Astrocyte of the hippocampus (primary cell): Measurements from ENCODE around the gene RNU6-9.
"Not testable (repeated sequence)": the region's sequence is repeated elsewhere in the genome, so short reads cannot be mapped to it uniquely, and the experiment has no call there.

ENCODE experiments used
- DNase-seq: peaks from one replicate; pipeline ENCODE4 v3.0.0; 2011; ENCODE audit warnings: low read depth, low spot score

The RNU6-9 gene

DNA sequence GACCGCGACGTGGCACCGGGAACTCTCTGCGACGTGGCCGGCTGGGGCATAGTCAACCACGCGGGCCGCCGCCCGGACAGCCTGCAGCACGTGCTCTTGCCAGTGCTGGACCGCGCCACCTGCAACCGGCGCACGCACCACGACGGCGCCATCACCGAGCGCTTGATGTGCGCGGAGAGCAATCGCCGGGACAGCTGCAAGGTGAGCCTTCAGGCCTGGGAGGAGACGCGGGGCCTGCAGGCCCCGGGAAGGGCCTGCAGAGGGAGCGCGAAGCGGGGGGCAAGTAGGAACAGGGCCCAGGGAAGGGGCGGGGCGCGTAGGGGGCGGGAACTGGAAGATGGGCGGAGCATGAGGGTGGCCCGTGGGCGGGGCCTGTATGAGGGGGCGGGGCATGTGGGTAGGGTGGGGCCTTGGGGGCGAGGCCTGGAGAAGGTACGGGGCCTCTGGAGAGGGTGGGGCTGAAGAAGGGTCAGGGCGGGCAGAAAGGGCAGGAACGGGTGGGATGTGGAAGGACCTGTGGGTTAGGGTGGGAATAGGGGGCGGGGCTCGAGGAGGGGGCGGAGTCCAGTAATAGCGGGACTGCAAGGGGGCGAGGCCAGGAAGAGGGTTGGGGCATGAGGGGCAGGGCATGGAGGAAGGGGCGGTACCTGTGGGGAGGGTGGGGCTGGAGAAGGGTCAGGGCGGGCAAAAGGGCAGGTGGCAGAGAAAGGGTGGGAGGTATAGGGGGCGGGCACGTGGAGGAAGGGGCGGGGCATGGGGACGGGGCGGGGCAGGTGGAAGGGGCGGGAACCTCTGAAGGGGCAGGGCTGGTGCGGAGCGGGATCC lies 31.3 kb upstream of the RNU6-9 start:
- DNase-seq = peak; percentile 35

DNA sequence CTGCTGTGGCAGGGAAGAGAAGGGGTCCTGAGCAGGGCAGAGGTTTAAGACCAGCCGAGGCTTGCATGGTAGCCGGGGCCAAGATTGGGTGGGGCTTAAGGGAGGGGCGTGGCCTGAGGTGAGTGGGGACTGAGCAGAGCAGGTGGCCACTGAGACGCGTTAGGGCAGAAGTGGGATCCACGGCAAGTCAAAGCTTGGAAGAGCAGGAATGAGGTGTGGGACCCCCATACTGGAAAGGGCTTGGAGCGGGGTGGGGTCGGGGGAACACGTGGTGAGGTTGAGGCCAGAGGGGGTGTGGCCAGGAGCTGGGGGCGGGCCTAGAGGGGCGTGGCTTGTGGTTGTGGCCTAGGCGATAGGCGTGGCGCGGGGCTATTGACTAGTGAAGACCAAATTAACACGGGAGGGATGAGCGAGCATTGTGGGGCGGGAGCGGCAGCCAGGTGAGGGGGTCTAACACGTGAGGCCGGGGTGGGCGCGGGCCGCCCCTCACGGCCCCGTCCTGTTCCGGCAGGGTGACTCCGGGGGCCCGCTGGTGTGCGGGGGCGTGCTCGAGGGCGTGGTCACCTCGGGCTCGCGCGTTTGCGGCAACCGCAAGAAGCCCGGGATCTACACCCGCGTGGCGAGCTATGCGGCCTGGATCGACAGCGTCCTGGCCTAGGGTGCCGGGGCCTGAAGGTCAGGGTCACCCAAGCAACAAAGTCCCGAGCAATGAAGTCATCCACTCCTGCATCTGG lies 30.5 kb upstream of the RNU6-9 start:
- DNase-seq = peak; percentile 51

DNA sequence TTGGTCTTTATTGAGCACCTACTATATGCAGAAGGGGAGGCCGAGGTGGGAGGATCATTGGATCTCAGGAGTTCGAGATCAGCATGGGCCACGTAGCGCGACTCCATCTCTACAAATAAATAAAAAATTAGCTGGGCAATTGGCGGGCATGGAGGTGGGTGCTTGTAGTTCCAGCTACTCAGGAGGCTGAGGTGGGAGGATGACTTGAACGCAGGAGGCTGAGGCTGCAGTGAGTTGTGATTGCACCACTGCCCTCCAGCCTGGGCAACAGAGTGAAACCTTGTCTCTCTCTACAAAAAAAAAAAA lies 30.0 kb upstream of the RNU6-9 start:
- no peak for DNase-seq

DNA sequence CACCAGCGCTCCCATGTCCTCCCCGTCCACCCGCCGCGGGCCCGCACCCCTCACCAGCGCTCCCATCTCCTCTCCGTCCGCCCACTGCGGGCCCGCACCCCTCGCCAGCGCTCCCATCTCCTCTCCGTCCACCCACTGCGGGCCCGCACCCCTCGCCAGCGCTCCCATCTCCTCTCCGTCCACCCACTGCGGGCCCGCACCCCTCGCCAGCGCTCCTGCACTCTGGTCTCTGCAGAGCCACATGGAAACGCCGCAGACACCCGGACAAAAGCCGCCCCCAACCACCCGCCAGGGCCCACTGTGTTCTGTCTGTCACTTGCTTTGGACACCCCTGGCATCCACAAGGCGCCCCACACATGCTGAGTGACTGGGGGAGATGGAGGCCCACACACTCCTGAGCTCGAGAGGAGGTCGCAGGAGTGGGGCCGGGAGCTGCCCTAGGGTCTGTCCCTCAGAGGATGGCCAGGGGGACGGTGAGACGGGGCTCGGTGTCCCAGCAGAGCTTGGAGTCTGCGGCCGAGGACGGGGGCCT lies 26.4 kb upstream of the RNU6-9 start:
- DNase-seq = no peak

DNA sequence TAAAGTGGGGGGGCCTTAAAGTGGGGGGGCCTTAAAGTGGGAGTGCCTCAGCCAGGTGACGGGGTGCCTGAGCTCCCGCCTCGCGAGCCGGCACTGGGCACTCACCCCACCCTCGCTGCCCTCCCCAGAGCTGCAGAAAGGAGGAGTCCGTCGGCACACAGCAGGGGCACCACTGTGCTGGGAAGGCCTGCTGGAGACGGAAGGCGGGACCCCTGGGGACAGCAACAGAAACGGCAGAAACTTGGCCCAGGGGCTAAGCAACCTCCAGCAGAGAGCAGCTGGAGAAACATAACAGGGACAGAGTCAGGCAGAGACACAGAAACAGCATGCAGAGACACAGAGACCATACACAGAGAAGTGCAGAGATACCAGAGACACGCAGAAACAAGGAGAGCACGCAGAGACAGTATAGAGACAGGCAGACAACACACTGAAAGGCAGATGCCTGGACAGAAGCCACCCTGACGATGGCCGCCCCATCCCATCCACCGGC lies 25.9 kb upstream of the RNU6-9 start:
- no peak for DNase-seq

DNA sequence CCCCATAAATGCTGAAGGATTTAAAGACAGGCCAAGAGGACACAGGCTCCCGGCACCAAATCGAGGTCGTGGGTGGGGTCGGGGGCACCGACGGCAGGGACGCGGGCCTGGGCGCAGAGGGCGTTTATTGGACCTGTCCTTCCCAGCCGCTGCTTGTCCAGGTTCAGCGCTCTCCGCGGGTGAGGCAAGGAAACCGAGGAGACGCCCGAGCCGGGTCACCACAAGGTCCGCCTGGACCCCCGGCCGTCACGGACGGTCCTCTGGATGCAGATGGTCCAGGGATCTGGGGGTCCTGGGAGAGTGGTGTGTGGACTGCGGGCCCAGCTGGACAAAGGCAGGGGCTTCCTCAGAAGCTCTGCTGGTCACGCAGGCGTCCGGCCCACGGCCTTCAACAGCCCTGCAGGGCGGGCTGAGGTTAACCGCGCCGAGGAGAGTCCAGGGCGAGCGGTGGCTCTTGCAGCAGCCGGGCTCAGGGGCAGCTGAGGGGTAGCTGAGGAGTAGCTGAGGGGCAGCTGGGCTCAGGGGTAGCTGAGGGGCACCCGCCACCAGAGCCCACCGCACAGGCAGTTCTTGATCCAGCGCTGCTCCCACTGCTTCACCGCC lies 25.3 kb upstream of the RNU6-9 start:
- no peak for DNase-seq

DNA sequence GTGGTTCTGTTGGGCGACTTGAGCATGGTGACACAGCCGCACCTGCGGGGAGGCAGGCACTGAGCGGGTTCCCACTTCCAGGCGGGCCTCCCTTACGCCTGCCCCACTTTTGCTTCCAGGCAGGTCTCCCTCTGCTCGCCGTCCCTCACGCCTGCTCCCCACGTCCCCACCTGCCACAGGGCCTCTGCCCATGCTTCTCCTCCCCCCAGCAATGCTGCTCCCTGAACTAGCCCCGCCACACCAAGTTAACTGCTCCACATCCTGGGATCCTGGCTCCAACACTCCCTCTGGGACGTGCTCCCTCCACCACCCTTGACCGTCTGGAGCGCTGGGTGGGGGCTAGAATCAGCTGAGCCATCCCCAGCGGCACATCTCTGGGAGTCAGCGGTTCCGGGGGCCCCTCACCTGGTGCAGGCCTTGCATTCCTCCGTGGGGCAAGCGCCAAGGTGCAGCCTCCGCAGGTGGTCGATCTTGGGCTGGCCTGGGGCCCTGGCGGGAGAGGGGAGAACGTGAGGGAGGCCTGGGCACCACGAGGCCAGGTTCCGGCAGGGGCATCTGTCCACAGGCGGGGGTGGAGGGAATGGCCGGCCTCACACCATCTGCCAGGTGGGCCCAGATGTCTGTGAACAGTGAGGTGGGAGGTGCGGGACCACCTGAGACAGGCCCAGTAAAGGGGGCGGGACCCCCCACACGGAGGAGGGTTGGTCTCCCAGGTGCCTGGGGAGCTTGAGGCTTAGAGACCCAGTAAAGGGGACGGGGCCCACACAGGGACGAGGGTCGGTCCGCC lies 24.6 kb upstream of the RNU6-9 start:
- DNase-seq = no peak

DNA sequence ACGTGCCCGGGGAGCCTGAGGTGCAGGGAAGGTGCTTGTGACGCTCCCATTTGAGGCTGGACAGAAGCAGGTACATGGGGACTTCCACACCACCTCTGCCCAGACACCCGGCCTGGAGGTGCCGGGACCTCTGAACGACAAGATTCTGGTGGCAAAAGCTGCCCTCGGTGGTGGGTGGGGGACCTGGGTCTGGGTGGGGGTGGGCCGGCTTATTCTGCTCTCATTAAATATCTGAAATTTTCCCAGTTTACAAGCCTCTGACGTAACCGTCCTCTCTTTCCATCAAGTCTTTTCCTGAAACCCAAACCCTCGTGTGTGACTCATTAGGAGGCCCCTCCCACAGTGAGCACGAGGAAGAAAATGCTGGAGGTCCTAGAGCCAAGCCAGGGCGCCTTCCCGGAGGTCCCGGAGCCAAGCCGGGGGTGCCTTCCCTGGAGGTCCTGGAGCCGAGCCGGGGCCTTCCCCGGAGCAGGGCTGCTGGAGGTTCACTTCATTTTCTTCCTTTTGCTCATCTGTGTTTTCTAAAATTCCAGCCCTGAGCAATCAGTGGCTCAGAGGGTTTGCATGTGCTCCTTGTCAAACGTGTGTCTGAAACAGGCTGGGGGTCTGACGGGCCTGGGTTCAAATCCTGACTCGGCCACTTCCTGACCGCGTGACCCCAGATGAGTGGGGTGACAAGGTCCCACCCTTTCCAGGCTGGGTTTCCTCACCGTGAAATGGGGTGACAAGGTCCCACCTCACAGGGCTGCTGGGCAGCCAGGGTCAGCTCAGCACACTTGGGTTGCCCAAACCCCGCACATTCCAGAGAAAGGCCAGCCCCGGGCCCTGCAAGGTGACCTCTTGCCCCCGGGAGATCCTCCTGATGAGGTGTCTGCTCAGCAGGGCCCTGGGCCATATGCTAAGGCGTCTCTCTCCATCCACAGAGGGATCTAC lies 23.8 kb upstream of the RNU6-9 start:
- peak; percentile 95 for DNase-seq

DNA sequence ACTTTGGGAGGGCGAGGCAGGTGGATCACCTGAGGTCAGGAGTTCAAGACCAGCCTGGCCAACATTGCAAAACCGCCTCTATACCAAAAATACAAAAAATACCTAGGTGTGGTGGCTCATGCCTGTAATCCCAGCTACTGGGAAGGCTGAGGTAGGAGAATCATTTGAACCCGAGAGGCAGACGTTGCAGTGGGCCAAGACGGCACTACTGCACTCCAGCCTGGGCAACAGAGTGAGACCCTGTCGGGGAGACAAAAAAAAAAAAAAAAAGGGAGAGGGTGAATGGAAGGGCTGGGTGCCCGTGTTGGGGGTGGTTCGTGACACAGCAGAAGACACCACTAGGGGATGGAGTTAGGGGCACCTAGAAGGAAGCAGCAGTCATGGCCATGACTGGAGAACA lies 23.0 kb upstream of the RNU6-9 start:
- DNase-seq = no peak

DNA sequence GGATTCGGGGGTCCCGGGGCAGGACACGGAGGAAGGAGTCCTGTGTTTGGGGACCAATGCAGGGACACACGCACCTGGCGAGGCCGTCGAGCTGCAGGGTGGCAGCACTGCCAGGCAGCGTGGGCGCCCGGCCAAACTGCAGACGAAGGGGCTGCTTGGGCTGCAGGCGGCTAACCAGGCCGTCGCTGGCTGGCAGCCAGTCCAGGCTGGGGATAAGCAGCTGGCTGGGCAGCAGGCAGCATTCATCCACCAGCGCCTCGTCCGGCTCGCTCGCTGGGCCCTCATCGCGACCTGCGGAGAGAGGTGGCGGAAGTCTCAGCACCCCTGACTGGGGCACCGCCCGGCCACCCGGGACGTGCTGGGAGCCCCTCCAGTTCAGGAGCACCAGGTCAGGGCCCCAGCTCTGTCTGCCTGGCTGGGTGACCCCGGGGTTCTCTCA lies 22.3 kb upstream of the RNU6-9 start:
- DNase-seq = peak; percentile 91

DNA sequence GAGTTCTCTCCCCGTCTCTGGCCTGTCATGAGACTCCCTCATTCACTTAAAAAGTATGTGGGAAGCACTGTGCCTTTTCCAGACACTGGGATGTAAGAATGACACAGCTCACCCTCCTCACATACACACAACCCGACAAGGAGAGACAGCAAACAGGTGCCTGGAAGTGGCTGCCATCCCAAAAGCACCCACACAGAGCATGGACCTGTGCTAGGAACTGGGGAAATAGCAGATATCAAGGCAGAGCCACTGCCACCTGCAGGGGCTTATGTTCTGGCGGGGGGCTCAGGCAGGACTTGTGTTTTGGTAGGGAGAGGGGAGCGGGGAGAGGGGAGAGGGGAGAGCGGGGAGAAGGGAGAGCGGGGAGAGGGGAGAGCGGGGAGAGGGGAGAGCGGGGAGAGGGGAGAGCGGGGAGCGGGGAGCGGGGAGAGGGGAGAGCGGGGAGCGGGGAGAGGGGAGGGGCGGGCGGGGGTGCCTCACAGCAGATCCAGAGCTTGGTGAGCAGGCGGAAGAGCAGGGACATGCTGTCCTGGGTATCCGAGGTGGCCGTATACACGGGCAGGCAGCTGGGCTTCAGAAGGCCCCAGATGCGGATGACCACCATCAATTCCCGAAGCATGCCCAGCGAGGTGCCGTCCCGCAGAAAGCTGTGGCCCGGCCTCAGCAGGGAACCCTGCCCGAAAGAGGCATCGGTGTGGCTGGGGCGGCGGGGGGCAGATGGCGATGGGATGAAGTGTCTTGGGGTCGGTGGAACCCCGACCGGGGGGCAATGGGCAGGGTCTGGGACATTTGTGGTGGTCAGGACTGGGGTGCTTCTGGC lies 21.6 kb upstream of the RNU6-9 start:
- DNase-seq = no peak

DNA sequence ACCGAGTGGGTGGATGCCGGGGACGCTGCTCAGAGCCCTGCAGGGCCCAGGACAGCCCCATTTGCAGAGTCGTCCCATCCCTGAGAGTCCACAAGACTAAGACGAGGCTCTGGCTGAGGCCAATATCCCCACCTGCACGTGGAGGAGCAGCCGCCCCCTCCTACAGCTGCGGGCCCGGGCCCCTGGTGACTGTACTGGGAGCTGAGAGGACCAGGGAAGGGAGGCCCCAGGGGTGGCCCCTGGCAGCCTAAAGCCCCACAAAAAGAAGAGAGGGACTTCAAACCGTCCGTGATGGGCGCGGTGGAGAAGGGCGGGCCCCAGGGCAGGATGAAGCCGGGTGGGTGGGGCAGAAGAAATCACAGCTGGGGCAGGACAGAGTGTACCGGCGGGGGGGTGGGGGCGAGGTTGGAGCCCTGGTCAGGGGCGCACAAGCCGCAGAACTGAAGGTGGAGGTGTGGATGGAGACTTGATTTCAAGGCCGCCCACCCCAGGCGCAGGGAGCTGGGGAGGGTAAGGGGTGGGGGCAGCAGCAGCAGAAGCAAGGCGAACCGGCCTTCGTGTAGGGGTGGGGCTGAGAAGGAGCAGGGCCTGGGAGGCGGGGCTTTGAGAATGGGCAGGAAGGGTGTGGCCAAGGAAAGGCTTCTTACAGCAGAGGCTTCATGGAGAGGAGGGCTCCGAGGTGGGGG lies 20.9 kb upstream of the RNU6-9 start:
- no peak for DNase-seq

DNA sequence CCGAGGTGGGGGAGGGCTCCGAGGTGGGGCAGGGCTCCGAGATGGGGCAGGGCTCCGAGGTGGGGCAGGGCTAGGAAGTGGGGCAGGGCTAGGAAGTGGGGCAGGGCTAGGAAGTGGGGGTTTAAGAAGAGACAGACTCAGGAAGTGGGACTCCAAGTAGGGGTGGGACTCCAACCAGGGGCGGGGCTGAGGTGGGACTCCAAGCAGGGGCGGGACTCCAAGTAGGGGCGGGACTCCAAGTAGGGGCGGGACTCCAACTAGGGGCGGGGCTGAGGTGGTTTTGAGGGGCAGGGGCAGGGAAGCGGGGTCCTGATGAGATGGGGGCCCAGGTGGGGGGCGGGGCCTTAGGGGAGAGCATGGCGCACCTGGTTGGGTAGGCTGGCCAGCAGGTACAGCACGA lies 20.2 kb upstream of the RNU6-9 start:
- no peak for DNase-seq

DNA sequence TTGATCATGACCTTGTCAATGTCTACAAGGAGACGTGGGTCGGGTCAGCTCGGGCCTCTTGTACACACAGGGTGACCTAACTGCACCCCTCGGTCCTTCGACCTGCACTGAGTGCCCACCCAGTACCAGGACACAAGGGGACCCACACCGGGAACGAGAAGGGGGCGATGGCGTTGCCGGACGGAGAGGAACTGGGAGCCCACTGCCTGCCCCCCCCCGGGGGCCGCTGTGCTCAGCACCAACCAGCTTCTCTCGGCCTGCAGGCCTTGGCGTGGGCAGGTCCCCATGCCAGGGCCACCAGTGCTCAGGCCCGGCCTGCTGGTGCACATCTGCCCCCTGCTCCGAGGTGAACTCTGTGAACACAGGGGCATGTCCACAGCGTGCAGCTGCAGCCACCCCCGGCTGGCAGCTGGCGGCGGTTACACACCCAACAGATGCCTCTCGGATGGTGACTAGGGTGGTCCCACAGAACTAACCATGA lies 19.7 kb upstream of the RNU6-9 start:
- DNase-seq = no peak

DNA sequence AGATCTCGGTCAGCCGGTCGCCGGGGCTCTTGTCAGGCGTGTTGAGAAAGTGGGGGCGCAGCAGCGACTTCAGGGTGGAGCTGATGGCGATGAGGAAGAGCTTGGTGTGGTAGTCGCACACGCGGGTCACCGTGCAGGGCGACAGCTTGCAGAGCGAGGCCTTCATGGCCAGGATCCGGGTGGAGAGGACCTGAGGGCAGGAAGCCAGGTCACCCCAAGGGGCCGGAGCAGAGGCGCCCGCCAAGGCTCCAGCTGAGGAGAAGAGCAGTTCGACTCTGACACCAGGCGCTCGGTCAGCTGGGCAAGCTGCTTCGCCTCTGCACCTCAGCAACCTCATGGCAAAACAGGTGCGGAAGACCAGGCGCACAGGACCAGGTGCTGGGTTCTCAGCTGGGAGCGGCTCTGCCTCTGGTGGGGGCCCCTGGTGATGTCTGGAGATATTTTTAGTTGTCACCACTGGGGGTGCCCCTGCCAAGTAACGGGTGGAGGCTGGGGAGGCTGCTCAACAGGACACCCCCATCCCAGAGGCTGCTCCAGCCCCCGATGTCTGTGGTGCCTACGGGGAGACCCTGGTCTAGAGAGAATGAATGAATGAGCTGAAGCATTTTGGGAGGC lies 17.9 kb upstream of the RNU6-9 start:
- no peak for DNase-seq

DNA sequence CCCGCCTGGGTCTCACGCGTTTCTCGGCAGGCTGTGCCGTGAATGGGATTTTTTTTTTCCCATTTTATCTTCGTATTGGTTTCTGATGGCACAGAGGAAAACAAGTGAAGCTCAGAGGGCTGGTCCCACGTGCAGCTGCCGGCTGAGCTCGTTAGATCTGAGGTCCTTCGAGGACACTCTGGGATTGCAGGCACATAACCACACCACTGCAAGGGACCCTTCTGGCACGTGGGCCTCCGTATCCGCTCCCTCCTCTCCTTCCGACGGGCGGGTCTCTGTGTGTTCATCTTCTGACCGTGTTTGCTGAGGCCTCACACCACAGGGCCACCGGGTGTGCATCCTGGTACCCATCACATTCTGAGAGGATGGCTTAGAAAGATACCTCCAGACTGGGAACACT lies 17.2 kb upstream of the RNU6-9 start:
- DNase-seq = no peak

DNA sequence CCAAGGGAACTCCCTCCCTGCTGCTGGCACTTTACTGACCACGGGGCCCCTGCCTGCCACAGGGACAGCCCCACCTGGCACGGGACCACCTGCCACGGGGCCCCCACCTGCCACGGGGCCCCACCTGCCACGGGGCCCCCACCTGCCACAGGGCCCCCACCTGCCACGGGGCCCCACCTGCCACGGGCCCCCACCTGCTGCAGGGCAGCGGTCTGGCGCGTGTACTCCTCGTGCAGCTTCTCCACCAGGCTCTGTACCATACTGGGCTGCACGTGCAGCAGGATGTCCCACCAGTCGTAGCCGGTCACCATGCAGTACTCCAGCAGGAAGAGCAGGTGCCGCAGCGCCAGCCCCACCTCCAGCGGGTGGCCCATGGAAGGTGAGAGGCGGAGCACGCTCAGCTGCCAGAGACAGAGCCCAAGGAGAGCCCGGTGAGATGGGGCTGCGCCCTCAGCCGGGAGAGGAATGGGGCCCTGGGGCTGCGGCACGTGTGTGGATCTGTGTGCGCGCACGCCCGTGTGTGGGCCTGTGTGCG lies 16.4 kb upstream of the RNU6-9 start:
- no peak for DNase-seq

DNA sequence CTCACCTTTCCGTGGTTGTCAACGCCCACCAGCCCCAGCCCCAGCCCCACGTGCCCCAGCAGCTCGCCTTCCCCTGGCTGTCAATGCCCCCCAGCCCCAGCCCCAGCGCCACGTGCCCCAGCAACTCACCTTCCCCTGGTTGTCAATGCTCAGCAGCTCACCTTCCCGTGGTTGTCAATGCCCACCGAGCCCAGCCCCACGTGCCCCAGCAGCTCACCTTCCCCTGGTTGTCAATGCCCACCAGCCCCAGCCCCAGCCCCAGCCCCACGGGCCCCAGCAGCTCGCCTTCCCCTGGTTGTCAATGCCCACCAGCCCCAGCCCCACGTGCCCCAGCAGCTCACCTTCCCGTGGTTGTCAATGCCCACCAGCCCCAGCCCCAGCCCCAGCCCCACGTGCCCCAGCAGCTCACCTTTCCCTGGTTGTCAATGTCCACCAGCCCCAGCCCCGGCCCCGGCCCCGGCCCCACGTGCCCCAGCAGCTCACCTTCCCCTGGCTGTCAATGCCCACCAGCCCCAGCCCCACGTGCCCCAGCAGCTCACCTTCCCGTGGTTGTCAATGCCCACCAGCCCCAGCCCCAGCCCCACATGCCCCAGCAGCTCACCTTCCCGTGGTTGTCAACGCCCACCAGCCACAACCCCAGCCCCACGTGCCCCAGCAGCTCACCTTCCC lies 15.2 kb upstream of the RNU6-9 start:
- not testable (repeated sequence) for DNase-seq
